ENCODE measurements around the gene MBOAT2. TPM values are rescaled to one million over a fixed set of nuclear protein-coding genes. Genes with fewer than 3 reads are reported as not detected.

Gene MBOAT2
- total RNA-seq, 4 donors from 2014 or later, result 0.83 to 5.8 (median 3.9) TPM

GRCh38 chr2:9037166-9037565 is 33.7 kb upstream of the MBOAT2 start:
- DNase-seq, result no peak
- Histone ChIP-seq H3K36me3 (no peaks in the 10 kb centered on the region), H3K27me3 (no peaks in the 10 kb centered on the region), H3K4me1 (no peaks in the 10 kb centered on the region), H3K9me3 (no peaks in the 10 kb centered on the region), H3K27ac (no peak overlapping the region), H3K4me3 (no peak overlapping the region)
- in situ Hi-C loops (cut with MboI; ENCODE audit: low sequenced_read_pairs in 4 of 4), result no loop called here
- no peak for ATAC-seq
- intact Hi-C loops (cut with DNase I; ENCODE audit: low total_unique reads), result no loop called here
- TF ChIP-seq CTCF (IDR thresholded peaks at IDR 0.05 in 4 of 5, conservative IDR thresholded peaks at IDR 0.05 in 1 of 5) (no peak), POLR2A (IDR thresholded peaks at IDR 0.05) (no peak)

GRCh38 chr2:9033385-9034168 is 30.1 kb upstream of the MBOAT2 start:
- DNase-seq, result no peak
- in situ Hi-C loops (cut with MboI; ENCODE audit: low sequenced_read_pairs in 4 of 4), result no loop called here

GRCh38 chr2:9032536-9033255 is 29.2 kb upstream of the MBOAT2 start:
- Histone ChIP-seq H3K27ac (no peak overlapping the region), H3K4me1 (no peaks in the 10 kb centered on the region), H3K36me3 (no peaks in the 10 kb centered on the region), H3K27me3 (no peaks in the 10 kb centered on the region), H3K9me3 (no peaks in the 10 kb centered on the region), H3K4me3 (no peak overlapping the region)
- in situ Hi-C loops (cut with MboI; ENCODE audit: low sequenced_read_pairs in 4 of 4), result no loop called here
- intact Hi-C loops (cut with DNase I; ENCODE audit: low total_unique reads), result no loop called here
- TF ChIP-seq POLR2A (IDR thresholded peaks at IDR 0.05) (no peak), CTCF (IDR thresholded peaks at IDR 0.05 in 4 of 5, conservative IDR thresholded peaks at IDR 0.05 in 1 of 5) (no peak)
- ATAC-seq, result no peak
- DNase-seq, result no peak

More at GRCh38 chr2:9033385-9034168, 30.1 kb upstream of the MBOAT2 start:
- no peak overlapping the region for H3K4me3 ChIP-seq
- H3K4me1 ChIP-seq, result no peaks in the 10 kb centered on the region
- H3K36me3 ChIP-seq, result no peaks in the 10 kb centered on the region
- intact Hi-C loops (cut with DNase I; ENCODE audit: low total_unique reads), result no loop called here
- no peaks in the 10 kb centered on the region for H3K27me3 ChIP-seq
- ATAC-seq, result no peak
- TF ChIP-seq POLR2A (IDR thresholded peaks at IDR 0.05), result no peak
- no peak for TF ChIP-seq CTCF (IDR thresholded peaks at IDR 0.05 in 4 of 5, conservative IDR thresholded peaks at IDR 0.05 in 1 of 5)
- H3K9me3 ChIP-seq, result no peaks in the 10 kb centered on the region
- H3K27ac ChIP-seq, result no peak overlapping the region

- Histone ChIP-seq H3K27ac (no peak overlapping the region), H3K36me3 (no peaks in the 10 kb centered on the region), H3K9me3 (no peaks in the 10 kb centered on the region), H3K4me3 (no peak overlapping the region), H3K27me3 (no peaks in the 10 kb centered on the region), H3K4me1 (no peaks in the 10 kb centered on the region)
- TF ChIP-seq POLR2A (IDR thresholded peaks at IDR 0.05) (no peak), CTCF (IDR thresholded peaks at IDR 0.05 in 4 of 5, conservative IDR thresholded peaks at IDR 0.05 in 1 of 5) (no peak)
- in situ Hi-C loops (cut with MboI; ENCODE audit: low sequenced_read_pairs in 4 of 4), result no loop called here
- intact Hi-C loops (cut with DNase I; ENCODE audit: low total_unique reads), result no loop called here
- ATAC-seq (no peak), DNase-seq (no peak)
Observed at GRCh38 chr2:9032121-9032520, 28.6 kb upstream of the MBOAT2 start.
